ENCODE data around the gene RASGRF2. TPM values are rescaled to one million over a fixed set of nuclear protein-coding genes. Genes with fewer than 3 reads are reported as not detected.

Gene RASGRF2
- total RNA-seq, 1 experiment from 2014 or later: 0.48 TPM

DNA sequence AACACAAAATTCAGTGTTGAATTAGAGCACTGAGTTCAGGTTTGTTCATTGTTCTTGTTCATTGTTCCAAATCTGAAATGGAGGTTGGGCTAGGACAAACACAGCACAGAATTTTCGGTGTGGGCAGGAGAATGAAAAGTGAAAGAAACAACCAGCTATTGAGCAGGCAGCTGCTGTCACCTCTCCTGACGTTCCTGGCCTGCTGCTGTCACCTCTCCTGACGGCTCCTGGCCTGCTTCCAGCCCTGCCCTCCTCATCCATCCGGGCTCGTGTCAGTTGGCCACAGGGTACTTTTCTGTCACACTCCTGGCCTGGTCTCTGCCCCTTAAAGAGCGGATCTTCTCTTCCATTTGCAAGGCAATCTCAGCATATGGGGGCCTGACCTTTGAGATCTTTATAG, 227.7 kb downstream of the RASGRF2 start:
- no peak for DNase-seq
- intact Hi-C loops (cut with micrococcal nuclease; ENCODE audit: unreplicated experiment): no loop called here
- no peaks in the 10 kb centered on the region for H4K20me1 ChIP-seq (ENCODE audit: insufficient read depth)
- no TSS peak for BruUV-seq (replicated peaks)
- no peak overlapping the region for H3K27ac ChIP-seq
- no peak overlapping the region for H2AFZ ChIP-seq
- CTCF ChIA-PET: no interaction called here
- H3K4me1 ChIP-seq (replicated peaks; ENCODE audit: insufficient read depth): no peaks in the 10 kb centered on the region
- H3K4me2 ChIP-seq: no peak overlapping the region
- H3K9me2 ChIP-seq (ENCODE audit: insufficient read depth): no peaks in the 10 kb centered on the region
- no peaks in the 10 kb centered on the region for H3K36me3 ChIP-seq (ENCODE audit: low read depth)
- no peaks in the 10 kb centered on the region for H3K27me3 ChIP-seq (ENCODE audit: insufficient read depth, low read depth)
- H3K79me2 ChIP-seq (ENCODE audit: low read depth): no peaks in the 10 kb centered on the region
- POLR2A ChIA-PET (ENCODE audit: unreplicated experiment): interaction anchor here (0.5 kb wide), 1 partner anchor 1628 kb away, joined by 3 read pairs; no protein-coding TSS in a partner anchor
- H3K4me3 ChIP-seq: no peak overlapping the region
- TF ChIP-seq EZH2 (IDR thresholded peaks at IDR 0.05; ENCODE audit: low read depth): no peak
- TF ChIP-seq, protein P1, sequence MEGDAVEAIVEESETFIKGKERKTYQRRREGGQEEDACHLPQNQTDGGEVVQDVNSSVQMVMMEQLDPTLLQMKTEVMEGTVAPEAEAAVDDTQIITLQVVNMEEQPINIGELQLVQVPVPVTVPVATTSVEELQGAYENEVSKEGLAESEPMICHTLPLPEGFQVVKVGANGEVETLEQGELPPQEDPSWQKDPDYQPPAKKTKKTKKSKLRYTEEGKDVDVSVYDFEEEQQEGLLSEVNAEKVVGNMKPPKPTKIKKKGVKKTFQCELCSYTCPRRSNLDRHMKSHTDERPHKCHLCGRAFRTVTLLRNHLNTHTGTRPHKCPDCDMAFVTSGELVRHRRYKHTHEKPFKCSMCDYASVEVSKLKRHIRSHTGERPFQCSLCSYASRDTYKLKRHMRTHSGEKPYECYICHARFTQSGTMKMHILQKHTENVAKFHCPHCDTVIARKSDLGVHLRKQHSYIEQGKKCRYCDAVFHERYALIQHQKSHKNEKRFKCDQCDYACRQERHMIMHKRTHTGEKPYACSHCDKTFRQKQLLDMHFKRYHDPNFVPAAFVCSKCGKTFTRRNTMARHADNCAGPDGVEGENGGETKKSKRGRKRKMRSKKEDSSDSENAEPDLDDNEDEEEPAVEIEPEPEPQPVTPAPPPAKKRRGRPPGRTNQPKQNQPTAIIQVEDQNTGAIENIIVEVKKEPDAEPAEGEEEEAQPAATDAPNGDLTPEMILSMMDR (conservative IDR thresholded peaks at IDR 0.05): no peak
- H3F3A ChIP-seq (ENCODE audit: insufficient read depth, low read depth): no peaks in the 10 kb centered on the region
- no peaks in the 10 kb centered on the region for H3K9me3 ChIP-seq (ENCODE audit: insufficient read depth, low read depth)

DNA sequence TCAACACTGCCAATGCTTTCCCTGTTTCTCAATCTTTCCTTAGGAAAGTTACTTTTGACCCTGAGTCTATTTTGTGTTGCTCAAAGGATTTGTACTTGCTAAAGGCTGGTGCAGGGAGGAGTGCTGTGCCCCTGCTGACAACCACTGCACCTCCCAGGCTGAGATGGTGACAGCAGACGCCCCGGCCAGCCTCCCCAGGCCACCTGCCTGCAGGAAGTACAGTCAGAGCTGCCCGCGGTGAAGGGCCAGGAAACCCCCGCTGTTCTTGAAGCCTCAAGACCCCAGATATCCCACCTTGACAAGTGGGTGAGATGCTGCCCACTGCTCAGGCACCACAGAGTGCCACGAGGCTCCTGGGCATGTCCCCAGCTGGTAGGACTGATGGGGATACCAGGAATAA, 228.8 kb downstream of the RASGRF2 start:
- ChIA-PET CTCF (no interaction called here), POLR2A (ENCODE audit: unreplicated experiment) (interaction anchor here (0.7 kb wide), 1 partner anchor 367 kb away, joined by 13 read pairs; no protein-coding TSS in a partner anchor)
- Histone ChIP-seq H3K27ac (no peak overlapping the region), H3K36me3 (ENCODE audit: low read depth) (no peaks in the 10 kb centered on the region), H3K4me3 (no peak overlapping the region), H3K4me1 (replicated peaks; ENCODE audit: insufficient read depth) (no peaks in the 10 kb centered on the region), H3K4me2 (no peak overlapping the region), H3K9me2 (ENCODE audit: insufficient read depth) (no peaks in the 10 kb centered on the region), H4K20me1 (ENCODE audit: insufficient read depth) (no peaks in the 10 kb centered on the region), H3K79me2 (ENCODE audit: low read depth) (no peaks in the 10 kb centered on the region), H2AFZ (no peak overlapping the region), H3K9me3 (ENCODE audit: insufficient read depth, low read depth) (no peaks in the 10 kb centered on the region), H3K27me3 (ENCODE audit: insufficient read depth, low read depth) (no peaks in the 10 kb centered on the region), H3F3A (ENCODE audit: insufficient read depth, low read depth) (no peaks in the 10 kb centered on the region)
- intact Hi-C loops (cut with micrococcal nuclease; ENCODE audit: unreplicated experiment): no loop called here
- BruUV-seq (replicated peaks): no TSS peak
- TF ChIP-seq EZH2 (IDR thresholded peaks at IDR 0.05; ENCODE audit: low read depth): no peak
- TF ChIP-seq, protein P1 (conservative IDR thresholded peaks at IDR 0.05): no peak
- no peak for DNase-seq

DNA sequence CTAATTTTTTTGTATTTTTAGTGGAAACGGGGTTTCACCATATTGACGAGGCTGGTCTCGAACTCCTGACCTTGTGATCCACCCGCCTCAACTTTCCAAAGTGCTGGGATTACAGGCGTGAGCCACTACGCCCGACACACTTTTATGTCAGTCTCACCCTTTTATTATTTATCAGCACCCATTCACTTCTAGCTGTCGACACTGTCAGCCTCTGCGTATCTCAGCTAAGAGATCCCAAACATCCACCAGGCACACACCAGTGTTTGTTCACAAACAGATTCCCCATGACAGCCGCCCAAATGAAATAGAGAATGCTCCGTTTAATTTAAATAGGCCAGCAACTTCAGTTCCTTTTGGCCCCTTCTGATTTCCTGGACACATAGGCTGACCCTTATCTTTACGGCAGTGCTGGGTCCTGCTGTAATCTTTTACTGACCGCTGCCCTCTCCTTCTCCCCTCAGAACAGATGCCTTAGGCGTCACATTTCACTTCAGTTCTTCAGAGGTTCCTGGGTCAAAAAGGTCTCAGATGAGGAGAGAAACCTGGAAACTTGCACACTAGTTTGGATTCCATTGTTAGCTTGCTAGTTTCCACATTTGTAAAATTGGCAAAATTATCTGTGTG, 229.8 kb downstream of the RASGRF2 start:
- ChIA-PET CTCF (no interaction called here), POLR2A (ENCODE audit: unreplicated experiment) (interaction anchor here (0.7 kb wide), 1 partner anchor 1098 kb away, joined by 14 read pairs; no protein-coding TSS in a partner anchor)
- Histone ChIP-seq H4K20me1 (ENCODE audit: insufficient read depth) (no peaks in the 10 kb centered on the region), H3F3A (ENCODE audit: insufficient read depth, low read depth) (no peaks in the 10 kb centered on the region), H3K4me3 (no peak overlapping the region), H3K9me2 (ENCODE audit: insufficient read depth) (no peaks in the 10 kb centered on the region), H3K27me3 (ENCODE audit: insufficient read depth, low read depth) (no peaks in the 10 kb centered on the region), H3K9me3 (ENCODE audit: insufficient read depth, low read depth) (no peaks in the 10 kb centered on the region), H2AFZ (no peak overlapping the region), H3K79me2 (ENCODE audit: low read depth) (no peaks in the 10 kb centered on the region), H3K36me3 (ENCODE audit: low read depth) (no peaks in the 10 kb centered on the region), H3K27ac (no peak overlapping the region), H3K4me2 (no peak overlapping the region), H3K4me1 (replicated peaks; ENCODE audit: insufficient read depth) (no peaks in the 10 kb centered on the region)
- no TSS peak for BruUV-seq (replicated peaks)
- intact Hi-C loops (cut with micrococcal nuclease; ENCODE audit: unreplicated experiment): no loop called here
- DNase-seq: no peak
- TF ChIP-seq, protein P1 (conservative IDR thresholded peaks at IDR 0.05): no peak
- no peak for TF ChIP-seq EZH2 (IDR thresholded peaks at IDR 0.05; ENCODE audit: low read depth)
